Prostate gland (tissue), 2 donors: Measurements from ENCODE around the gene SIGLEC9. TPM values are rescaled to one million over a fixed set of nuclear protein-coding genes. Genes with fewer than 3 reads are reported as not detected.

Experiments
- DNase-seq: peaks from one replicate; pipeline ENCODE4 v3.0.0-alpha.2; 2019; ENCODE audit warnings: low spot score
- H3K27ac ChIP-seq, 2 donors: fragments of 200-600 bp; sonication (generic); 2 replicates each; pipeline ENCODE4 v1.5.1; 2017 to 2019
- H3K27me3 ChIP-seq: fragments of 200-600 bp; sonication (generic); replicated peaks from 2 replicates; pipeline ENCODE4 v1.5.1; 2019; ENCODE audit not compliant: insufficient read depth
- H3K36me3 ChIP-seq, 2 donors: fragments of 200-600 bp; sonication (generic); 1 replicate in 1 of 2; 2 replicates in 1 of 2; pipeline versions ENCODE4 v1.5.1 to v1.8.1; 2017 to 2019
- H3K4me1 ChIP-seq: fragments of 200-600 bp; sonication (generic); replicated peaks from 2 replicates; pipeline ENCODE4 v1.5.1; 2019
- H3K4me3 ChIP-seq, 2 donors: fragments of 200-600 bp; sonication (generic); 2 replicates each; pipeline ENCODE4 v1.5.1; 2017 to 2019
- H3K9me3 ChIP-seq: fragments of 200-600 bp; sonication (generic); 2 replicates; pipeline ENCODE4 v1.5.1; 2017
- POLR2A ChIP-seq: fragments of 450-650 bp; IDR thresholded peaks from one replicate; pipeline ENCODE4 v1.6.1; 2016; ENCODE audit warnings: antibody characterized with exemption, mild to moderate bottlenecking
- POLR2AphosphoS5 ChIP-seq: sonication (generic); formaldehyde crosslinking; IDR thresholded peaks from one replicate; pipeline ENCODE4 v1.6.1; 2017; ENCODE audit warnings: antibody characterized with exemption
- WGBS: methylation state at CpG from one replicate; pipeline ENCODE4 v1.1.5; 2018; 5-methylcytosine and 5-hydroxymethylcytosine counted together
- intact Hi-C: fragments of 100-400 bp; cut with DNase I; formaldehyde crosslinking; loops from one replicate; pipeline ENCODE4 v1.14.2; 2022
- total RNA-seq, 2 donors: library from RNA; depleted of rRNA; stranded (reverse); fragments of >200 nt; gene quantifications; one replicate each; pipeline ENCODE4 v1.1.0, GENCODE V29; 2016
- TF ChIP-seq, protein P1 (sequence below), 4 experiments: fragments of 200-600 bp in 2 of 4; fragments of 450-650 bp in 2 of 4; sonication (generic) in 2 of 4; IDR thresholded peaks; 1 replicate in 3 of 4; 2 replicates in 1 of 4; pipeline ENCODE4 v1.5.1; 2016 to 2019; ENCODE audit warnings: antibody characterized with exemption in 4 of 4, mild to moderate bottlenecking in 2 of 4, moderate library complexity in 2 of 4

Gene SIGLEC9
- total RNA-seq, 2 donors from 2014 or later = 0.77 to 8.2 TPM

GRCh38 chr19:51146751-51147150, 22.0 kb downstream of the SIGLEC9 start:
- Histone ChIP-seq H3K27me3 (no peaks in the 10 kb centered on the region), H3K4me1 (no peaks in the 10 kb centered on the region), H3K4me3 (no peak overlapping the region), H3K27ac (no peak overlapping the region), H3K9me3 (no peaks in the 10 kb centered on the region), H3K36me3 (no peaks in the 10 kb centered on the region)
- no peak for DNase-seq
- intact Hi-C loops = no loop called here
- 92% methylated on average over 7 of the region's 7 CpGs for WGBS
- TF ChIP-seq, protein P1, sequence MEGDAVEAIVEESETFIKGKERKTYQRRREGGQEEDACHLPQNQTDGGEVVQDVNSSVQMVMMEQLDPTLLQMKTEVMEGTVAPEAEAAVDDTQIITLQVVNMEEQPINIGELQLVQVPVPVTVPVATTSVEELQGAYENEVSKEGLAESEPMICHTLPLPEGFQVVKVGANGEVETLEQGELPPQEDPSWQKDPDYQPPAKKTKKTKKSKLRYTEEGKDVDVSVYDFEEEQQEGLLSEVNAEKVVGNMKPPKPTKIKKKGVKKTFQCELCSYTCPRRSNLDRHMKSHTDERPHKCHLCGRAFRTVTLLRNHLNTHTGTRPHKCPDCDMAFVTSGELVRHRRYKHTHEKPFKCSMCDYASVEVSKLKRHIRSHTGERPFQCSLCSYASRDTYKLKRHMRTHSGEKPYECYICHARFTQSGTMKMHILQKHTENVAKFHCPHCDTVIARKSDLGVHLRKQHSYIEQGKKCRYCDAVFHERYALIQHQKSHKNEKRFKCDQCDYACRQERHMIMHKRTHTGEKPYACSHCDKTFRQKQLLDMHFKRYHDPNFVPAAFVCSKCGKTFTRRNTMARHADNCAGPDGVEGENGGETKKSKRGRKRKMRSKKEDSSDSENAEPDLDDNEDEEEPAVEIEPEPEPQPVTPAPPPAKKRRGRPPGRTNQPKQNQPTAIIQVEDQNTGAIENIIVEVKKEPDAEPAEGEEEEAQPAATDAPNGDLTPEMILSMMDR (IDR thresholded peaks at IDR 0.05) = no peak
- TF ChIP-seq POLR2A = no peak
- TF ChIP-seq POLR2AphosphoS5 = no peak

DNA sequence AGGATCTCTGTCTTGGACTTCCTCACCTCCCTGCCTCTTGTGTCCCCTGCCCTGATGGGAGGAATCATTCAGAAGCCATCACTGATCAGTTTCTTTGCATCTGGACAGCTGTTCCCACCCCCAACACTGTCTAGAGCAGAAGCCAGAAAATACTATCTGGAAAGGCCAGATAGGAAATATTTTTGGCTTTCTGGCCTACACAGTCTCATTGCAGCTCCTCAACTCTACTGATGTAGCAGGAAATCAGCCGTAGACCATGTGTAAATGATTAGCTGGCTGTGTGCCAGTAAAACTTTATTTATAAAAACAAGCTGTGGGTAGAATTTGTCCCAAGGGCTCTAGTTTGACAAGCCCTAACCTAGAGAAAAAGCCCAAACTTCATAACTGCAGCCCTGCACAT, 23.0 kb downstream of the SIGLEC9 start:
- H3K4me3 ChIP-seq = no peak overlapping the region
- TF ChIP-seq POLR2A (no peak), POLR2AphosphoS5 (no peak)
- TF ChIP-seq, protein P1 (IDR thresholded peaks at IDR 0.05) = no peak
- DNase-seq = no peak
- no peaks in the 10 kb centered on the region for H3K36me3 ChIP-seq
- no peaks in the 10 kb centered on the region for H3K27me3 ChIP-seq
- 32% methylated on average over 1 of the region's 1 CpG for WGBS
- no peaks in the 10 kb centered on the region for H3K9me3 ChIP-seq
- H3K4me1 ChIP-seq = no peaks in the 10 kb centered on the region
- H3K27ac ChIP-seq = no peak overlapping the region
- intact Hi-C loops = no loop called here

DNA sequence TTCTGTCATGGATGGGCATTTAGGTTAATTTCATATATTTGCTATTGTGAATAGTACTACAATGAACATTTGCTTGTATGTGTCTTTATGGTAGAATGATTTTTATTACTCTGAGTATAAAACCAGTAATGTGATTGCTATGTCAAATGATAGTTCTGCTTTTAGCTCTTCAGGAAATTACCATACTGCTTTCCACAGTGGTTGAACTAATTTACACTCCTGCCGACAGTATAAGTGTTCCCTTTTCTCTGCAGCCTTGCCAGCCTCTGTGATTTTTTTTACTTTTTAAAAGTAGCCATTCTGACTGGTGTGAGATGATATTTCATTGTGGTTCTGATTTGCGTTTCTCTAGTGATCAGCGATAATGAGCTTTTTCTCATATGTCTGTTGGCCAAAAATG, 23.9 kb downstream of the SIGLEC9 start:
- WGBS = 58% methylated on average over 3 of the region's 3 CpGs
- H3K4me1 ChIP-seq = no peaks in the 10 kb centered on the region
- DNase-seq = no peak
- H3K27me3 ChIP-seq = no peaks in the 10 kb centered on the region
- H3K27ac ChIP-seq = no peak overlapping the region
- intact Hi-C loops = no loop called here
- H3K4me3 ChIP-seq = no peak overlapping the region
- TF ChIP-seq POLR2A (no peak), POLR2AphosphoS5 (no peak)
- TF ChIP-seq, protein P1 (IDR thresholded peaks at IDR 0.05) = no peak
- H3K9me3 ChIP-seq = no peaks in the 10 kb centered on the region
- H3K36me3 ChIP-seq = no peaks in the 10 kb centered on the region

DNA sequence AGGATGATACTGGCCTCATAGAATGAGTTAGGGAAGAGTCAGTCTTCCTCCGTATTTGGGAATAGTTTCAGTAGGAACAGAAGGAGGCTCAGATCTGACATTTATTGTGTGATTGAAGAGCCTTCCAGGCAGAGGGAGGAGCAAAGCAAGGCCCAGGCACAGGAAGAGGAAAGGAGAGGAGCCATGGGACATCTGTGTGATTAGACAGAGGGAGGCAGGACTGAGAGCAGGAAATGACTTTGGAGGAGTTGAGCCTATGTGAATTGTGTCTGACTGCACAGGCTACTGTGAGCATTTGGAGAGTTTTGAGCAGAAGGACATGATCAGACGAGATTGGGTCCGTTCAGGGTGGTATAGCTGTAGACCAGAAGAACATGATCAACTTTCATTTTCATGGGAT, 25.9 kb downstream of the SIGLEC9 start:
- Histone ChIP-seq H3K27ac (no peak overlapping the region), H3K9me3 (no peaks in the 10 kb centered on the region), H3K4me3 (no peak overlapping the region), H3K27me3 (no peaks in the 10 kb centered on the region), H3K36me3 (no peaks in the 10 kb centered on the region), H3K4me1 (no peaks in the 10 kb centered on the region)
- no peak for DNase-seq
- intact Hi-C loops = no loop called here
- WGBS = 53% methylated on average over 3 of the region's 3 CpGs
- TF ChIP-seq, protein P1 (IDR thresholded peaks at IDR 0.05) = no peak
- TF ChIP-seq POLR2A (no peak), POLR2AphosphoS5 (no peak)

- Histone ChIP-seq H3K36me3 (no peaks in the 10 kb centered on the region), H3K4me3 (no peak overlapping the region), H3K4me1 (no peaks in the 10 kb centered on the region), H3K27ac (no peak overlapping the region), H3K27me3 (no peaks in the 10 kb centered on the region), H3K9me3 (no peaks in the 10 kb centered on the region)
- intact Hi-C loops = no loop called here
- TF ChIP-seq, protein P1 (IDR thresholded peaks at IDR 0.05) = no peak
- TF ChIP-seq POLR2AphosphoS5 (no peak), POLR2A (no peak)
- no peak for DNase-seq
- WGBS = 60% methylated on average over 2 of the region's 2 CpGs
Observed at GRCh38 chr19:51156710-51157109, 32.0 kb downstream of the SIGLEC9 start.
